Fibroblast of villous mesenchyme (primary cell): ENCODE measurements around the gene ABCC9. TPM values are rescaled to one million over a fixed set of nuclear protein-coding genes. Genes with fewer than 3 reads are reported as not detected.

Source experiments
- DNase-seq: peaks from one replicate; pipeline ENCODE4 v3.0.0-alpha.2; 2010; ENCODE audit warnings: low read depth
- H3K4me3 ChIP-seq: 2 replicates; pipeline ENCODE4 v1.5.1; 2011; ENCODE audit warnings: low read depth, mild to moderate bottlenecking, low read length
- total RNA-seq: library from RNA; depleted of rRNA; stranded (reverse); fragments of >200 nt; gene quantifications from 2 replicates; pipeline ENCODE4 v1.2.3, GENCODE V29; 2012
- TF ChIP-seq, protein P1 (sequence below): IDR thresholded peaks from 2 replicates; pipeline ENCODE4 v1.5.1; 2012; ENCODE audit warnings: low read depth, mild to moderate bottlenecking, low read length; ENCODE audit not compliant: insufficient read depth

ABCC9 gene
- total RNA-seq, 1 donor = 12.1 TPM

DNA sequence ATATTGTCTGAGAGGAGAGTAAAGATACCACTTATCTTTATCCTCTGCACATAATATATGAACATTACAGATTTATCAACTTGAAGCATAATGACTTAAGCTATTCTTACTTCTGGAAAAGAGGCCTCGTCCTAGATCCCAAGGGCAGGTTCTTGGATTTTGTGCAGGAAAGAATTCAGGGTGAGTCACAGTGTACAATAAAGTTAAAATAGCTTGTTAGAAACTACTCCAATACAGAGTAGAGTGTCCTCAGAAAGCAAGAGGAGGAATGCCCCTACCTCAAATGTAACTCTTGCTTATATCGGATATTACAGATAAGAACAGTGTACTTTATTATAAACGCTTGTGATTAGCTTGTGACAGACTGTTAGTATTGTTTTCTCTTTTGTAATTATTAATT lies 41.9 kb upstream of the ABCC9 start:
- TF ChIP-seq, protein P1, sequence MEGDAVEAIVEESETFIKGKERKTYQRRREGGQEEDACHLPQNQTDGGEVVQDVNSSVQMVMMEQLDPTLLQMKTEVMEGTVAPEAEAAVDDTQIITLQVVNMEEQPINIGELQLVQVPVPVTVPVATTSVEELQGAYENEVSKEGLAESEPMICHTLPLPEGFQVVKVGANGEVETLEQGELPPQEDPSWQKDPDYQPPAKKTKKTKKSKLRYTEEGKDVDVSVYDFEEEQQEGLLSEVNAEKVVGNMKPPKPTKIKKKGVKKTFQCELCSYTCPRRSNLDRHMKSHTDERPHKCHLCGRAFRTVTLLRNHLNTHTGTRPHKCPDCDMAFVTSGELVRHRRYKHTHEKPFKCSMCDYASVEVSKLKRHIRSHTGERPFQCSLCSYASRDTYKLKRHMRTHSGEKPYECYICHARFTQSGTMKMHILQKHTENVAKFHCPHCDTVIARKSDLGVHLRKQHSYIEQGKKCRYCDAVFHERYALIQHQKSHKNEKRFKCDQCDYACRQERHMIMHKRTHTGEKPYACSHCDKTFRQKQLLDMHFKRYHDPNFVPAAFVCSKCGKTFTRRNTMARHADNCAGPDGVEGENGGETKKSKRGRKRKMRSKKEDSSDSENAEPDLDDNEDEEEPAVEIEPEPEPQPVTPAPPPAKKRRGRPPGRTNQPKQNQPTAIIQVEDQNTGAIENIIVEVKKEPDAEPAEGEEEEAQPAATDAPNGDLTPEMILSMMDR = no peak
- no peak for DNase-seq
- no peak overlapping the region for H3K4me3 ChIP-seq

DNA sequence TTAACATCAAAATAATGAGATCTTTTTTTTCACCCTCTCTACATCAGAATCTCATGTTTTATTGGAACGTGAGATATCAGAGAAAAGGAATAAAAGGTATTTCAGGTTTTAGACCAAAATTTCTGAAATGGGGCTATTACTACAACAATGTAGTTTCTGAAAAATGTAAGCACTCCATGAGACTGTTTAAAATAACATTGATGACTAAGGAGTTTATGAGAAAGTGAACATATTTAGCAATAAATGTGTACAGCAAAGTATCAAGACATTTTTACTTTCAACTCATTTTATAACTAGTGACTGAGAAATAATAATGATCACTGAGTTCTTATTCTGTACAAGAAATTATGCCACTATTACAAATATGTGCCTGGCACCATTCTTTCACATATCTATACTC lies 39.3 kb upstream of the ABCC9 start:
- TF ChIP-seq, protein P1 = no peak
- DNase-seq = no peak
- no peak overlapping the region for H3K4me3 ChIP-seq

DNA sequence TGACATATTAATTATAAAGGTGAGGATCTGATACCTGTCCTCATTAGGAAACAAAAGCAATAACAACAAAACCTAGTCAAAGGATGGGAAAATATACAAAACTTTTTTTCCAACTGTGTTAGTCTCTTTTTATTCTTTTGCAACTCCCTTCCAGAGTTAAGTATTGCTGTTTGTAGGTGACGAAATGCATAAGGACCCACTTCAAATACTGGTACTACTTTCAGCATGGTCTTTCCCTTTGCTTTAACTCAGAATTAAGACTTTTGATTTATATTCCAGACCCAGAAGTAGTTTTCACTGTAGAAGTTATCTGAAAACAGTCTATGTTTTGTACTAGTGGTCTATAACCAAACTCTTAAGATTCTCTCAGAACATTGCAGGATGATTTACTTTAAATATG lies 34.1 kb upstream of the ABCC9 start:
- H3K4me3 ChIP-seq = no peak overlapping the region
- TF ChIP-seq, protein P1 = no peak
- DNase-seq = no peak

DNA sequence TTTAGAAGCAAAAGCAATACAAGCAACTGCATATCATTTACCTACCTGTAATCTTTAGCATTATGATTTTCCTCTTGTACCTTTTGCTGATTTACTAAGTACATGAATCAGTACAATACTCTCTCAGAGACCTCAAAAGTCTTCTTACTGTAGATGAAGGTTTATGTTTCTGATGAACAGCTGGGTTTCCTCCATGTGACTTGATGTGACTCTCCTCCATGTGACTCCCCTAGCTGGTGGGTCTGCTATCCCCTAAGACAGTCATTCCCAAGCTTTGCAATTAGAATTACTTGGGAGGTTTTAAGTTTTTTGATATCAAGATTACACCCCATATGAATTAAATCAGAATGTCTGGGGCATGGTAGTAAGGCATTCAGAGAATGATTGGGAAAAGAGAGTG lies 32.0 kb upstream of the ABCC9 start:
- TF ChIP-seq, protein P1 = no peak
- no peak overlapping the region for H3K4me3 ChIP-seq
- no peak for DNase-seq

- no peak overlapping the region for H3K4me3 ChIP-seq
- no peak for DNase-seq
- TF ChIP-seq, protein P1 = no peak
Measured at GRCh38 chr12:21972055-21972454, 30.8 kb upstream of the ABCC9 start.

DNA sequence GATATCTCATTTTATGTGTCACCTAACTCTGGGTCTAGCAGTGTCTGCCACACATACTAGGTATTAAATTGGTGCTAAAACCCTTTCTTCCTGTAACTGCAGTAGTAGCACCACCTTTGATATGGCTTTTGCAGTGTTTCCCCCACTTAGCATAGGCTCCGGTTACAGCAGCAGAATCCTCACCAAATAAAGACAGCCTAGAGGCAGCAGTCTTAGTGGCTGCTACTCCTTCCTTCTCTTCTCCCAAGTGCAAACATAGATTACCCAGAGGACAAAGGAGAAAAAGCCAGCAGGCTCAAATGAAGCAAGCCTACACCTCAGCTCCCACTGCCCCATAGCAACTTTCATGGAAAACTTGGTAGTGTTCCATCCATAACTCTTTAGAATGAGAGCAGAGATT lies 30.1 kb upstream of the ABCC9 start:
- no peak for DNase-seq
- no peak overlapping the region for H3K4me3 ChIP-seq
- TF ChIP-seq, protein P1 = no peak

- TF ChIP-seq, protein P1 = no peak
- no peak overlapping the region for H3K4me3 ChIP-seq
Measured at GRCh38 chr12:21962821-21963220, 21.6 kb upstream of the ABCC9 start.

More at GRCh38 chr12:21962821-21963220, 21.6 kb upstream of the ABCC9 start:
- DNase-seq = no peak
